WERI-Rb-1 (cell line): ENCODE results near the gene ANKRD50.

Source experiments
- DNase-seq: peaks from one replicate; pipeline ENCODE4 v3.0.0-alpha.2; 2020
- H3K27ac ChIP-seq: fragments of 250-450 bp; sonication (Bioruptor Pico); 2 replicates; pipeline ENCODE4 v1.5.1; 2020; ENCODE audit warnings: mild to moderate bottlenecking, moderate library complexity
- H3K27me3 ChIP-seq: fragments of 250-450 bp; sonication (Bioruptor Pico); 2 replicates; pipeline ENCODE4 v1.5.1; 2021; ENCODE audit warnings: mild to moderate bottlenecking, low read depth, moderate library complexity; ENCODE audit not compliant: insufficient read depth, severe bottlenecking
- H3K36me3 ChIP-seq: fragments of 250-450 bp; sonication (Bioruptor Pico); 2 replicates; pipeline ENCODE4 v1.5.1; 2020; ENCODE audit warnings: mild to moderate bottlenecking, moderate library complexity
- H3K4me3 ChIP-seq: 2 replicates; pipeline ENCODE4 v1.5.1; 2011; ENCODE audit warnings: low read depth, mild to moderate bottlenecking, control low read depth, low read length
- H3K9me3 ChIP-seq: fragments of 250-450 bp; sonication (Bioruptor Pico); 2 replicates; pipeline ENCODE4 v1.5.1; 2021; ENCODE audit warnings: mild to moderate bottlenecking, moderate library complexity; ENCODE audit not compliant: severe bottlenecking
- CTCF ChIP-seq: IDR thresholded peaks from 2 replicates; pipeline ENCODE4 v1.5.1; 2011; ENCODE audit warnings: low read depth, mild to moderate bottlenecking, control low read depth, inconsistent platforms, low read length

Gene ANKRD50

GRCh38 chr4:124640022-124640730 lies 72.4 kb downstream of the ANKRD50 start:
- Histone ChIP-seq H3K4me3 (no peak overlapping the region), H3K9me3 (no peaks in the 10 kb centered on the region), H3K36me3 (no peaks in the 10 kb centered on the region), H3K27me3 (no peaks in the 10 kb centered on the region), H3K27ac (no peak overlapping the region)
- no peak for TF ChIP-seq CTCF
- no peak for DNase-seq

GRCh38 chr4:124637321-124637720 lies 75.2 kb downstream of the ANKRD50 start:
- H3K36me3 ChIP-seq, result no peaks in the 10 kb centered on the region
- no peak for TF ChIP-seq CTCF
- no peaks in the 10 kb centered on the region for H3K27me3 ChIP-seq
- no peak overlapping the region for H3K27ac ChIP-seq
- DNase-seq, result no peak
- no peak overlapping the region for H3K4me3 ChIP-seq
- H3K9me3 ChIP-seq, result no peaks in the 10 kb centered on the region

GRCh38 chr4:124636788-124637187 lies 75.7 kb downstream of the ANKRD50 start:
- no peak for TF ChIP-seq CTCF
- no peak for DNase-seq

GRCh38 chr4:124635331-124635730 lies 77.2 kb downstream of the ANKRD50 start:
- Histone ChIP-seq H3K4me3 (no peak overlapping the region), H3K27me3 (no peaks in the 10 kb centered on the region), H3K9me3 (no peaks in the 10 kb centered on the region), H3K36me3 (no peaks in the 10 kb centered on the region), H3K27ac (no peak overlapping the region)
- DNase-seq, result no peak
- TF ChIP-seq CTCF, result no peak

More at GRCh38 chr4:124636788-124637187, 75.7 kb downstream of the ANKRD50 start:
- Histone ChIP-seq H3K27me3 (no peaks in the 10 kb centered on the region), H3K36me3 (no peaks in the 10 kb centered on the region), H3K9me3 (no peaks in the 10 kb centered on the region), H3K4me3 (no peak overlapping the region), H3K27ac (no peak overlapping the region)

- DNase-seq, result no peak
- Histone ChIP-seq H3K36me3 (no peaks in the 10 kb centered on the region), H3K4me3 (no peak overlapping the region), H3K9me3 (no peaks in the 10 kb centered on the region), H3K27me3 (no peaks in the 10 kb centered on the region), H3K27ac (no peak overlapping the region)
- no peak for TF ChIP-seq CTCF
These were observed 79.1 kb downstream of the ANKRD50 start for GRCh38 chr4:124633285-124633941.
